ENCODE measurements around the gene DHRS12.

The DHRS12 gene

GRCh38 chr13:51777921-51778320 is 26.0 kb downstream of the DHRS12 start:
- Histone ChIP-seq H3K4me1 (ENCODE audit: control insufficient read depth, insufficient read depth, low read length) (no peaks in the 10 kb centered on the region), H3K36me3 (ENCODE audit: control insufficient read depth, insufficient read depth, low read length) (no peaks in the 10 kb centered on the region), H3K27ac (ENCODE audit: low read depth, low read length) (no peak overlapping the region), H3K4me3 (ENCODE audit: low read depth, low read length) (no peak overlapping the region), H3K27me3 (ENCODE audit: control insufficient read depth, insufficient read depth, low read length) (no peaks in the 10 kb centered on the region), H3K9me3 (ENCODE audit: control insufficient read depth, insufficient read depth, low read length) (no peaks in the 10 kb centered on the region), H3K9ac (ENCODE audit: low read depth, low read length) (no peak overlapping the region)

DNA sequence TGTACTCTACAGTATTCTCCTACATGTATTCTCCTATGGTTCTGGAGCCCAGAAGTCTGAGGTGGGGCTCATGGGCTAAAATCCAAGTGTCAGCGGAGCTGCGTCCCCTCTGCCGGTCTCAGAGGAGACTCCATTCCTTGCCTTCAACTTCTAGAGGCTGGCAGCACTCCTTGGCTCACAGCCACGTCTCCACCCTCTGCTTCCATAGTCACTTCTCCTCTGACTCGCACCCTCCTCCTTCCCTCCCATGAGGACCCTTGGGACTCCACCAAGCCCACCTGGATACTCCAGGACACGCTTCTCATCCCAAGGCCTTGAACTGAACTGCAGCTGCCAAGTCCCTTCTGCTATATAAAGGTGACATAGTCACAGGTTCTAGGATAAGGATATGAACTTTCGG is 27.8 kb downstream of the DHRS12 start:
- H3K36me3 ChIP-seq (ENCODE audit: control insufficient read depth, insufficient read depth, low read length): no peaks in the 10 kb centered on the region
- H3K27ac ChIP-seq (ENCODE audit: low read depth, low read length): no peak overlapping the region
- no peak overlapping the region for H3K9ac ChIP-seq (ENCODE audit: low read depth, low read length)
- no peaks in the 10 kb centered on the region for H3K4me1 ChIP-seq (ENCODE audit: control insufficient read depth, insufficient read depth, low read length)
- no peak overlapping the region for H3K4me3 ChIP-seq (ENCODE audit: low read depth, low read length)
- no peaks in the 10 kb centered on the region for H3K9me3 ChIP-seq (ENCODE audit: control insufficient read depth, insufficient read depth, low read length)
- H3K27me3 ChIP-seq (ENCODE audit: control insufficient read depth, insufficient read depth, low read length): no peaks in the 10 kb centered on the region

GRCh38 chr13:51773515-51773914 is 30.4 kb downstream of the DHRS12 start:
- no peak overlapping the region for H3K27ac ChIP-seq (ENCODE audit: low read depth, low read length)
- peaks cover 7% of the 10 kb centered on the region for H3K4me1 ChIP-seq (ENCODE audit: control insufficient read depth, insufficient read depth, low read length)
- no peak overlapping the region for H3K4me3 ChIP-seq (ENCODE audit: low read depth, low read length)
- no peaks in the 10 kb centered on the region for H3K27me3 ChIP-seq (ENCODE audit: control insufficient read depth, insufficient read depth, low read length)
- H3K9ac ChIP-seq (ENCODE audit: low read depth, low read length): no peak overlapping the region
- no peaks in the 10 kb centered on the region for H3K9me3 ChIP-seq (ENCODE audit: control insufficient read depth, insufficient read depth, low read length)
- no peaks in the 10 kb centered on the region for H3K36me3 ChIP-seq (ENCODE audit: control insufficient read depth, insufficient read depth, low read length)

DNA sequence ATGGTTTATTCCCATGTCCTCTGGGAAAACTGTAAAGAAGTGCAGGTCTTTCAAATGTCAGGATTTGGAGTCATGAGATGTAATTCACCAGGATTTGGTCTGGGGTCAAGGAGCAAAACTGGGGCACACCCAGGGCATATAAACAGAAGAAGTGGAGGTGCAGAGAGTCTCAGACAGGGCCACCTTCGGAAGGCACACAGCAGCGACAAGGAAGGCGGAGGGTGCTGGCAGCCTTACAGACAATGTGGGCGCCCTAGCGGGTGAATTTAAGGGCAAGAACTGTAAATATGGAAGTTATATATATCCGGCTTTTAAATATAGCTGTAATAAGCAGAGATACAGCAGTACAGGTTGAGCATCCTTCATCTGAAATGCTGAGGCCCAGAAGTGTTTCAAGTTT is 31.2 kb downstream of the DHRS12 start:
- peaks cover 13% of the 10 kb centered on the region for H3K4me1 ChIP-seq (ENCODE audit: control insufficient read depth, insufficient read depth, low read length)
- H3K9me3 ChIP-seq (ENCODE audit: control insufficient read depth, insufficient read depth, low read length): no peaks in the 10 kb centered on the region
- no peak overlapping the region for H3K9ac ChIP-seq (ENCODE audit: low read depth, low read length)
- no peaks in the 10 kb centered on the region for H3K36me3 ChIP-seq (ENCODE audit: control insufficient read depth, insufficient read depth, low read length)
- no peak overlapping the region for H3K27ac ChIP-seq (ENCODE audit: low read depth, low read length)
- no peak overlapping the region for H3K4me3 ChIP-seq (ENCODE audit: low read depth, low read length)
- no peaks in the 10 kb centered on the region for H3K27me3 ChIP-seq (ENCODE audit: control insufficient read depth, insufficient read depth, low read length)

DNA sequence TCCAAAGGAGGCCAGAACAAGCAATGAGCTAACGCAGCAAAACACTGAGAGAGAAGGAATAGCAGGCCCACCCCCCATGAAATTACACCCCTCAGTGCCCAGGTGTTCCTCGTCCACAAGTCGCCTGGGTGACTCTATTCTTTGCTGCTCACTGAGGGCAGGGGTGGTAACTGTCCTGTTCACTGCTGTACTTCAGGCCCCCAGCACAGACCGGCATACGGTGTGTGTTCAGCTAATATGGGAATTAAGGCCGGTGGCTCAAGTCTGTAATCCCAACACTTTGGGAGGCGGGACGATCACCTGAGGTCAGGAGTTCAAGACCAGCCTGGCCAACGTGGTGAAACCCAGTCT is 31.9 kb downstream of the DHRS12 start:
- H3K9ac ChIP-seq (ENCODE audit: low read depth, low read length): no peak overlapping the region
- H3K27ac ChIP-seq (ENCODE audit: low read depth, low read length): no peak overlapping the region

DNA sequence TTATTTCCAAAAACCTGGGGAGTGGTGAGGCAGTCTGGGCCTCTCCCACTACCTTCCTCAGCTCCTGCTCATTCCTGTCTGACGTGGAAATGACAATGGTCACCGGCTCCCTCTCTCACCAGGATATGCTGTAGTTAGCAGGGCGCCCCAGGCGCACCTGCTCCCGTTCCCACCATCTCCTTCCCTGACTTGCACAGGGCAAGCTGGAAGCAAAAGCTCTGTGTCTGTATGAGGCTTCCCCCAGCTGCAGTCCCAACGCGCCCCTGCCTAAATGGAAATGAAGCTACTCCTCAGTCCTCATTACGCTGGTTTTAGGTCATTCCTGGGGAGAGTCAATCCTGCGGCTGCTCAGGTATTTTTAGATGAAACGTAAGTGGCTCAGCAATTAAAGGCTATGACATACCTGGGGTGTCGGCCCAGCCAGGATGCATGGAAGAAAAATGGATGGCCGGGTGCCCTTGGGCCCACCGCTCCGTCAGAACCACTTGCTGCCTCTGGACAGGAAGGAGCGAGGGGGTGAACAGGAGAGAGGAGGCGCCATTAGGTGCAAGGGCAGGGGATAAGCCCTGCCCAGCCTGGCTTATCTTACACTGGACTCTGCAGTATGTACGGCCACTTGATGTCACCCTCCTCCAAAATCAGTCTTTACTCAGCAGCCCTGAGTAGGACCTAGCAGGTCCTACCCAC is 32.4 kb downstream of the DHRS12 start:
- Histone ChIP-seq H3K4me3 (ENCODE audit: low read depth, low read length) (no peak overlapping the region), H3K4me1 (ENCODE audit: control insufficient read depth, insufficient read depth, low read length) (peaks cover 13% of the 10 kb centered on the region), H3K27ac (ENCODE audit: low read depth, low read length) (no peak overlapping the region), H3K27me3 (ENCODE audit: control insufficient read depth, insufficient read depth, low read length) (no peaks in the 10 kb centered on the region), H3K9me3 (ENCODE audit: control insufficient read depth, insufficient read depth, low read length) (no peaks in the 10 kb centered on the region), H3K9ac (ENCODE audit: low read depth, low read length) (no peak overlapping the region), H3K36me3 (ENCODE audit: control insufficient read depth, insufficient read depth, low read length) (no peaks in the 10 kb centered on the region)

More for the DNA sequence above, 31.9 kb downstream of the DHRS12 start:
- no peak overlapping the region for H3K4me3 ChIP-seq (ENCODE audit: low read depth, low read length)
- H3K36me3 ChIP-seq (ENCODE audit: control insufficient read depth, insufficient read depth, low read length): no peaks in the 10 kb centered on the region
- H3K4me1 ChIP-seq (ENCODE audit: control insufficient read depth, insufficient read depth, low read length): peaks cover 13% of the 10 kb centered on the region
- H3K27me3 ChIP-seq (ENCODE audit: control insufficient read depth, insufficient read depth, low read length): no peaks in the 10 kb centered on the region
- H3K9me3 ChIP-seq (ENCODE audit: control insufficient read depth, insufficient read depth, low read length): no peaks in the 10 kb centered on the region

DNA sequence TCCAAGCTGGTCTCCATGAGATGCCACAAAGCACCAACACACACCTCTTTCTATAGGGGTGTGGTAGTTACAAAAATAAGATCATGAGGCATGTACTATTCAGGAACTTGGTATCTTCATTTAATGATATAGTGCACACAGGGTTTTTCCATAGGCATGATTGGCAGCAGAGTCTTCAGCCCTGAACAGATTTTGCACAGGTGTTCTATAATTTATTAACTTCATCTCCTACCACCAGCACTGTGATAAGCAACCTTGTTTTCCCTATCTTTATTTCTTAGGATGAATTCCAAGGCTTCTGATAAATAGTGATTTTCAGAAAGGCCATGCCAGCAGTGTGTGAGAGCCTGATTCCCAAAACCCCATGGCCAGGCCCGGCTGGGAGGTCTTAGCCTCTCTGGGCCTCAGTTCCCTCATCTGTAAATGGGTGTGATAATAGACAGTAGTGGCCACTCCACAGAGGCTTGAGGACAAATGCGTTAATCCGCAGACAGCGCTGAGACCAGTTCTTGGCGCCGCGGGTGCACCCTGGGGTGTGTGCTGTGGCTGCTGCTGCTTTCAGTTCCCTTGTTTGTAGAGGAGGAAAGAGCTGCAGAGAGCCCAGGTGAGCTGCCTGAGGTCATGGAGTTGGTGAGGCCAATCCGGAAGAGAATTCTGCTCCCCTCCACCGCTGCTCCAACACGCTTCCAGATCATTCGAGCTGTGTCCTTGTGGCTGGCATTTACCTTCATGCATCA is 33.1 kb downstream of the DHRS12 start:
- H3K27me3 ChIP-seq (ENCODE audit: control insufficient read depth, insufficient read depth, low read length): no peaks in the 10 kb centered on the region
- peaks cover 13% of the 10 kb centered on the region for H3K4me1 ChIP-seq (ENCODE audit: control insufficient read depth, insufficient read depth, low read length)
- H3K36me3 ChIP-seq (ENCODE audit: control insufficient read depth, insufficient read depth, low read length): 0 out of 2 replicates have a peak, but pooled peaks cover 3% of the 10 kb centered on the region
- H3K9me3 ChIP-seq (ENCODE audit: control insufficient read depth, insufficient read depth, low read length): no peaks in the 10 kb centered on the region
- H3K9ac ChIP-seq (ENCODE audit: low read depth, low read length): no peak overlapping the region
- H3K27ac ChIP-seq (ENCODE audit: low read depth, low read length): no peak overlapping the region
- H3K4me3 ChIP-seq (ENCODE audit: low read depth, low read length): no peak overlapping the region

DNA sequence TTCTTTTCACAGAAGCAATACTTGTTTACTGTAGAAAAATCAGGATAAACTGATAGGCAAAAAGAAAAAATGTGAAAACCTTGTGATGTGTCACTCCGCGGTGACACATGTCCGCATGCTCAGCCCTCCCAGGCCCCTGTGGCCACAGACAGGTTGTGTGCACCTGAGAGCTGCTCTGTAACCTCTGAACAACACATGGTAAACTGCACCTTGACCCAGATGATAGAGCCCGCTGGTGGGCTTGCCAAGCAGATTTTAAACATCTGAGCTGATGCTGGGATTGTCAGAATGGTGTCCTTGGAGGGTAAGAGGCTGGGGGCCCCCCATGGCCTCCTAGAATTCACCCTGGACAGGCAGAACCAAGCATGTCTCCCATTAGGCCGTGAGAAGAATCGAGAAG is 33.8 kb downstream of the DHRS12 start:
- 0 out of 2 replicates have a peak, but pooled peaks cover 3% of the 10 kb centered on the region for H3K36me3 ChIP-seq (ENCODE audit: control insufficient read depth, insufficient read depth, low read length)
- H3K4me3 ChIP-seq (ENCODE audit: low read depth, low read length): no peak overlapping the region
- H3K27ac ChIP-seq (ENCODE audit: low read depth, low read length): no peak overlapping the region
- H3K9me3 ChIP-seq (ENCODE audit: control insufficient read depth, insufficient read depth, low read length): no peaks in the 10 kb centered on the region
- H3K9ac ChIP-seq (ENCODE audit: low read depth, low read length): no peak overlapping the region
- H3K27me3 ChIP-seq (ENCODE audit: control insufficient read depth, insufficient read depth, low read length): no peaks in the 10 kb centered on the region
- peaks cover 13% of the 10 kb centered on the region for H3K4me1 ChIP-seq (ENCODE audit: control insufficient read depth, insufficient read depth, low read length)

- Histone ChIP-seq H3K9me3 (ENCODE audit: control insufficient read depth, insufficient read depth, low read length) (no peaks in the 10 kb centered on the region), H3K36me3 (ENCODE audit: control insufficient read depth, insufficient read depth, low read length) (0 out of 2 replicates have a peak, but pooled peaks cover 3% of the 10 kb centered on the region), H3K4me1 (ENCODE audit: control insufficient read depth, insufficient read depth, low read length) (peaks cover 13% of the 10 kb centered on the region), H3K4me3 (ENCODE audit: low read depth, low read length) (no peak overlapping the region), H3K27me3 (ENCODE audit: control insufficient read depth, insufficient read depth, low read length) (no peaks in the 10 kb centered on the region), H3K9ac (ENCODE audit: low read depth, low read length) (no peak overlapping the region), H3K27ac (ENCODE audit: low read depth, low read length) (no peak overlapping the region)
These were observed 34.4 kb downstream of the DHRS12 start for GRCh38 chr13:51769455-51770127.

DNA sequence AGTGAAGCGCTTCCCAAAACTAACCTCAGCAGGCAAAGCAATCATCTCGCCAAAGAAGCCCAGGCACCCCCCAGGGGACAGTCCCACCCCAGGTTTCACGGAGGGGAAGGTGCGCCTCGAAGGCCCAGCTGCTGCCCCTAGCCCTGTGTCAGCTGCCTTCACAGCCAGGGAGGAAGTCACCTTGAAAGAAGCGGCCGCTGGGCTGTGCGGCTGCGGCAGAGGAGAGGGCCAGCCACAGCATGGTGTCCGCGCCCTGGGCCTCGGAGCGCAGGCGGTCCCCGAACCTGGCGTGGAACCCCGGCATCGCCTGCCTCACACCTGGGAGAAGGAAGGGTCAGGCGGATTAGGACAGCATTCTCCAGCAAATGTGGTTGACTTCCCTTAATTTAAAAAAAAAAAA is 35.0 kb downstream of the DHRS12 start:
- no peak overlapping the region for H3K27ac ChIP-seq (ENCODE audit: low read depth, low read length)
- no peaks in the 10 kb centered on the region for H3K9me3 ChIP-seq (ENCODE audit: control insufficient read depth, insufficient read depth, low read length)
- no peaks in the 10 kb centered on the region for H3K27me3 ChIP-seq (ENCODE audit: control insufficient read depth, insufficient read depth, low read length)
- no peak overlapping the region for H3K4me3 ChIP-seq (ENCODE audit: low read depth, low read length)
- no peak overlapping the region for H3K9ac ChIP-seq (ENCODE audit: low read depth, low read length)
- peaks cover 13% of the 10 kb centered on the region for H3K4me1 ChIP-seq (ENCODE audit: control insufficient read depth, insufficient read depth, low read length)
- H3K36me3 ChIP-seq (ENCODE audit: control insufficient read depth, insufficient read depth, low read length): 0 out of 2 replicates have a peak, but pooled peaks cover 3% of the 10 kb centered on the region

- no peaks in the 10 kb centered on the region for H3K27me3 ChIP-seq (ENCODE audit: control insufficient read depth, insufficient read depth, low read length)
- H3K36me3 ChIP-seq (ENCODE audit: control insufficient read depth, insufficient read depth, low read length): peaks cover 4% of the 10 kb centered on the region; the same call in 1 of the 2 replicates
- H3K27ac ChIP-seq (ENCODE audit: low read depth, low read length): peak overlapping the region; percentile 21
- peaks cover 13% of the 10 kb centered on the region for H3K4me1 ChIP-seq (ENCODE audit: control insufficient read depth, insufficient read depth, low read length)
- H3K4me3 ChIP-seq (ENCODE audit: low read depth, low read length): no peak overlapping the region
- no peak overlapping the region for H3K9ac ChIP-seq (ENCODE audit: low read depth, low read length)
- no peaks in the 10 kb centered on the region for H3K9me3 ChIP-seq (ENCODE audit: control insufficient read depth, insufficient read depth, low read length)
These were observed 35.5 kb downstream of the DHRS12 start for GRCh38 chr13:51768378-51768921.
